PFSK-1 (cell line): ENCODE results near the gene CABLES1.

ENCODE experiments used
- FOXP2 ChIP-seq: optimal IDR thresholded peaks from 2 replicates; pipeline ENCODE3; 2011; ENCODE audit warnings: borderline replicate concordance, control low read depth, inconsistent platforms; ENCODE audit not compliant: insufficient read depth; ENCODE audit errors: extremely low read length, extremely low read depth
- POLR2AphosphoS5 ChIP-seq: IDR thresholded peaks from 2 replicates; pipeline ENCODE4 v1.6.1; 2012; ENCODE audit warnings: low read depth, mild to moderate bottlenecking, control low read depth, low read length, moderate library complexity
- SIN3A ChIP-seq: IDR thresholded peaks from 2 replicates; pipeline ENCODE4 v1.6.1; 2012; ENCODE audit warnings: mild to moderate bottlenecking, low read length, moderate library complexity, borderline replicate concordance; ENCODE audit not compliant: insufficient read depth
- TAF1 ChIP-seq: IDR thresholded peaks from 2 replicates; pipeline ENCODE4 v1.6.1; 2012; ENCODE audit warnings: low read length, control low read depth, borderline replicate concordance; ENCODE audit not compliant: insufficient read depth
- TF ChIP-seq, protein P1 (sequence below), 2 experiments: IDR thresholded peaks; 2 replicates each; pipeline versions ENCODE4 v1.6.1 to v1.8.0; 2011 to 2012; ENCODE audit warnings: low read depth in 2 of 2, low read length in 2 of 2, control low read depth in 1 of 2, inconsistent platforms in 1 of 2, mild to moderate bottlenecking in 1 of 2, moderate library complexity in 1 of 2; ENCODE audit not compliant: insufficient read depth in 1 of 2

DNA sequence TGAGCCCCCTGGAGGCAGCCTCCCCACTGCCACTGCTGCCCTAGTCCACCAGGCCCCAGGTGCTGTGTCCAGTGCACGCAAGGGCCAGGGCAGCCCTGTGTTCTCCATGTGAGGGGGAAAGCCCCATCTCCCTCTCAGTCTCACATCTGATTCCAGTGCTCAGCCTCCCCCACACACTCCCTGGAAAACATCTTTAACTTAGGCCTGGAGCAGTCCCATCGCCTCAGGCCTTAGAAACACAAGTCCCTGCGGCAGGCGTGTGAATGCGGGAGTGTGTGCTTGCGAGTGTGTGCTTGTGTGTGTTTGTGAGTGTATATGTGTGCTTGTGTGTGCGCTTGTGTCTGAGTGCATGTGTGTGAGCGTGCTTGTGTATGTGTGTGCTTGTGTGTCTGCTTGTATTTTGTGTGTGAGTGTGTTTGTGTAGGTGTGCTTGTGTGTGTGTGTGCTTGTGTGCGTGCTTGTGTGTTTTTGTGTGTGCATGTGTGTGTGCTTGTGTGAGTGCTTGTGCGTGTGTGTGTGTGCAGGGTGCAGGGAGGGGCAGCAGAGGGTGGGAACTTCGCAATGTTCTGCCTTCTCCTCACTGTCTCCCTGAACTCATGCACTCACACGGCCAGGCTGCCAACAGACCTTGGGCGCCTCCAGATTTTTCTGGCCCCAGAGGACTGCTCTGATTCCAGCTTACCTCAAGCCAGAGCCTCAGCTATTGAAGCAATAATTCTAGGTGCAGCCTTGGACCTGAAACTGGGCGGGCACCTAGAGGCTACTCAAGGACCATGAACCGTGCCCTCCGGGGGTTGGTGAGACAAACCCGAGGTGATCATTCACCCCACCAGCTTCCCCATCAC is 139.6 kb downstream of the CABLES1 start:
- TF ChIP-seq TAF1 (no peak), POLR2AphosphoS5 (no peak), SIN3A (no peak), FOXP2 (no peak)
- TF ChIP-seq, protein P1, sequence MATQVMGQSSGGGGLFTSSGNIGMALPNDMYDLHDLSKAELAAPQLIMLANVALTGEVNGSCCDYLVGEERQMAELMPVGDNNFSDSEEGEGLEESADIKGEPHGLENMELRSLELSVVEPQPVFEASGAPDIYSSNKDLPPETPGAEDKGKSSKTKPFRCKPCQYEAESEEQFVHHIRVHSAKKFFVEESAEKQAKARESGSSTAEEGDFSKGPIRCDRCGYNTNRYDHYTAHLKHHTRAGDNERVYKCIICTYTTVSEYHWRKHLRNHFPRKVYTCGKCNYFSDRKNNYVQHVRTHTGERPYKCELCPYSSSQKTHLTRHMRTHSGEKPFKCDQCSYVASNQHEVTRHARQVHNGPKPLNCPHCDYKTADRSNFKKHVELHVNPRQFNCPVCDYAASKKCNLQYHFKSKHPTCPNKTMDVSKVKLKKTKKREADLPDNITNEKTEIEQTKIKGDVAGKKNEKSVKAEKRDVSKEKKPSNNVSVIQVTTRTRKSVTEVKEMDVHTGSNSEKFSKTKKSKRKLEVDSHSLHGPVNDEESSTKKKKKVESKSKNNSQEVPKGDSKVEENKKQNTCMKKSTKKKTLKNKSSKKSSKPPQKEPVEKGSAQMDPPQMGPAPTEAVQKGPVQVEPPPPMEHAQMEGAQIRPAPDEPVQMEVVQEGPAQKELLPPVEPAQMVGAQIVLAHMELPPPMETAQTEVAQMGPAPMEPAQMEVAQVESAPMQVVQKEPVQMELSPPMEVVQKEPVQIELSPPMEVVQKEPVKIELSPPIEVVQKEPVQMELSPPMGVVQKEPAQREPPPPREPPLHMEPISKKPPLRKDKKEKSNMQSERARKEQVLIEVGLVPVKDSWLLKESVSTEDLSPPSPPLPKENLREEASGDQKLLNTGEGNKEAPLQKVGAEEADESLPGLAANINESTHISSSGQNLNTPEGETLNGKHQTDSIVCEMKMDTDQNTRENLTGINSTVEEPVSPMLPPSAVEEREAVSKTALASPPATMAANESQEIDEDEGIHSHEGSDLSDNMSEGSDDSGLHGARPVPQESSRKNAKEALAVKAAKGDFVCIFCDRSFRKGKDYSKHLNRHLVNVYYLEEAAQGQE (IDR thresholded peaks at IDR 0.05; ENCODE audit: insufficient read depth in 1 of 2, low read depth in 2 of 2, low read length in 2 of 2): no peak
